Stimulated activated naive CD4-positive, alpha-beta T cell treated with Interleukin-2 at 50 U/mL for 16 hours (primary cell): Measurements from ENCODE around the gene KLF1.
"Not testable (repeated sequence)": the region's sequence is repeated elsewhere in the genome, so short reads cannot be mapped to it uniquely, and the experiment has no call there.

Experiments
- DNase-seq: peaks from one replicate; lab custom pipeline; 2025; lab: John Stamatoyannopoulos, UW

KLF1 gene

DNA sequence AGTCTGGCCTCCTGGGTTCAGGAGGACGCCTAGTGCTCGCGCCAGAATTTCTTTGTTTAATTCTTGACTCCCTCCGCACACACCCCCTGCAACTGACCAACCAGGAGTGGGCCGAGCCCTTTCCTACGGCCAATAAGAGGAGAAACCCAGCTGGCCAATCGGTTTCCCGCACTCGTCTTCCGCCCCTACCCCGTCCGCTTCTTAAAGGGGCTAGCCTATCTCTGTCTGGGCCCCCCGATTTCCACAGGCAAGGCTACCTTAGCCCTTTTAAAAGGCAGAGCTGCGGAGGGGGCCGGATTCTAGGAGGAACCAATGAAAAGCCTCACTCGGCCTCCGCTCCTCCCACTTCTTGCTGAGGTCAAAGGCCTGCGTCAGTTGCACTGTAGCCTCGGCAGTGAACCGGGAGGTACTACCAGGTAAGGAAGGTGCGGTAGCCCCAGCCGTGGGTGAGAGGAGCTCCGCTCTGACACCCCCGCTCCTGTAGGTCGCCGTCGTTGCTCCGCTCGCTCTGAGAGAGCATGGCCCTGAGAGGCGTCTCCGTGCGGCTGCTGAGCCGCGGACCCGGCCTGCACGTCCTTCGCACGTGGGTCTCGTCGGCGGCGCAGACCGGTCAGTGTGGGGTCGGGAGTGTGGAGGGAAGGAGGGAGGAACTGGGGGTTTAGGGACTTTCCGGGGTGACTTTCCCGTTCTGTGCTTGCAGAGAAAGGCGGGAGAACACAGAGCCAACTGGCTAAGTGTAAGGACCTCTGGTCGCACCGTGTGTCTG, 4.0 kb upstream of the KLF1 start, which contains the start of gene GCDH:
TSS of gene GCDH (plus strand) at position 374 of the 766 bp plus-strand sequence. CDS start at position 519, 145 bp downstream.
- peak; percentile 98 for DNase-seq

DNA sequence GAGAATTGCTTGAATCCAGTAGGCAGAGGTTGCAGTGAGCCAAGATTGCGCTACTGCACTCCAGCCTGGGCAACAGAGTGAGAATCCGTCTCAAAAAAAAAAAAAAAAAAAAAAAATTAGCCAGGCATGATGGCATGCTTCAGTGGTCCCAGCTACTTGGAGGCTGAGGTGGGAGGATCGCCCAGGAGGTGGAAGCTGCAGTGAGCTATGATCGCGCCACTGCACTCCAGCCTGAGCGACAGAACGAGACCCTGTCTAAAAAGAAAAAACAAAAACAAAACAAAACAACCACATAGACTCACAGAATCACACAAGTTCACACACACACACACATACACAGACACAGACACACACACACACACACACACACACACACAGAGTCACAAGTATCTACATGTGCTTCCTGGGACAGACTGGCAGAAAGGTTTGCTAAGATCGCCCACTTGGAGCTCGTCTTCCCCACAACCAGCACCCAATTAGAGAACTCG, 3.3 kb upstream of the KLF1 start:
- DNase-seq: not testable (repeated sequence)

DNA sequence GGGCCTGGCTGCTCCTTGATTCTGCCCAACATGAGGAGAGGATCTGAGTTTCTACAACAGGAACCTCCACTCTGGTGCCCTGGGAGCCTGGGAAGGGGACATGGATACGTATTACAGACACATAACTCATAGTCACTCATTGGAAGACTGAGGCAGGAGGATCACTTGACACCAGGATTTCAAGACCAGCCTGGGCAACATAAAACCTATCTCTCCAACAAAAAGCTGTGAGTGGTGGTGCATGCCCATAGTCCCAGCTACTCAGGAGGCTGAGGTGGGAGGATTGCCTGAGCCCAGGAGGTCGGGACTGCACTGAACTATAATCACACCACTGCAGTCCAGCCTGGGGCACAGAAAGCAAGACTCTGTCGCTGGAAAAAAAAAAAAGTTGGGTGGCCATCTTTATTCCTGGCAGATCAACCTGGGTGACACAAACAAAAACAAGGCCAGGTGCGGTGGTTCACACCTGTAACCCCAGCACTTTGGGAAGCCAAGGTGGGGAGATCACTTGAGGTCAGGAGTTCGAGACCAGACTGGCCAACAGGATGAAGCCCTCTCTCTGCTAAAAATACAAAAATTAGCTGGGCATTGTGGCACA, 1.1 kb upstream of the KLF1 start:
- no peak for DNase-seq

DNA sequence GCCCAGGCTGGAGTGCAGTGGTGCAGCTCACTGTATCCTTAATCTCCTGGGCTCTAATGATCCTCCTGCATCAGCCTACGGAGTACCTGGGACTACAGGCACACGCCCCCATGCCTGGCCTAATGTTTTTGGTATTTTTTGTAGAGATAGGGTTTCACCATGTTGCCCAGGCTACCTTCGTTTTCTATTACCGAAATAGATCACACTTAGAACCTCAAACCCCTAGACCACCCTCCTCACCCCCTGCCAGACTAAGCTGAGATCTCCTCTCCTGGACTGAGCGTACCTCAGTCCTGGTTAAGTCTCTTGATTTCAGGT, 391 bp downstream of the KLF1 start:
- DNase-seq: no peak

DNA sequence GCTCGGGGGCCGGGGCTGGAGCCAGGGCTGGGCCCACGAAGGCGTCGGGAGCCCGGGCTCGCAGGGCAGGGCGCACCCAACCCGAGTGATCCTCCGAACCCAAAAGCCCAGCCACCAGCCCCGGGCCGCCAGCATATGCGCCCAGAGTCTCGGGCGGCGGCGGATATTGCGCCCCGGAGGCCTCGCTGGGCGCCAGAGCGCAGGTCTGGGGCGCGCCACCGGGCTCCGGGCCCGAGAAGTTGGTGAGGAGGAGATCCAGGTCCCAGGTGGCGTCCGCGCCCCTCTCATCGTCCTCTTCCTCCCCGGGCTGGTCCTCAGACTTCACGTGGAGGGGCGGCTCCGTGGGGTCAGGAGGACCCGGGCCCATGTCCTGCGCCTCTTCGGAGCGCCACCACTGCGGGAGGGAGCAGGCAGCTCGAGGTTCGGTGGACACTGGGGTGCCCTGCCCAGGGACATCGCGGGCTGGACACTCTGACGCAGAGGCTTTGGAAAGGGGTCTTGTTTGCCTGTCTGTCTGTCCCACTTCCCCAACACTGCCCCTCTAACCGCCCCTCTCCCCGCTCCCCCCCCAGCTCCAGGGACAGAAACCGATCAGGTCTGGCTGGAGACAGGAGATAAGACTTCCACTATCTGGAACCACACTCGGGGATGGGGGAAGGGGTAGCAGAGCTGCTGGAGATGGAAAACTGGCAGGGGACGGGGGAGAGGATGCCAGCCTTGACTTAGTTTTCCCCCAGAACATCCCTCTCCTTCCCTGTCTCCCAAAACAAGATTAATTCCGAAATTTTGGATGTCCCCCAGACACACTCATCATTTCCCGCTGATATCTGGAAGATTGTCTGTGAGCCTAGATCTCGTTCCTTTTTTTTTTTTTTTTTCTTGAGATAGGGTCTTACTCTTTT, 1.0 kb downstream of the KLF1 start:
- no peak for DNase-seq

DNA sequence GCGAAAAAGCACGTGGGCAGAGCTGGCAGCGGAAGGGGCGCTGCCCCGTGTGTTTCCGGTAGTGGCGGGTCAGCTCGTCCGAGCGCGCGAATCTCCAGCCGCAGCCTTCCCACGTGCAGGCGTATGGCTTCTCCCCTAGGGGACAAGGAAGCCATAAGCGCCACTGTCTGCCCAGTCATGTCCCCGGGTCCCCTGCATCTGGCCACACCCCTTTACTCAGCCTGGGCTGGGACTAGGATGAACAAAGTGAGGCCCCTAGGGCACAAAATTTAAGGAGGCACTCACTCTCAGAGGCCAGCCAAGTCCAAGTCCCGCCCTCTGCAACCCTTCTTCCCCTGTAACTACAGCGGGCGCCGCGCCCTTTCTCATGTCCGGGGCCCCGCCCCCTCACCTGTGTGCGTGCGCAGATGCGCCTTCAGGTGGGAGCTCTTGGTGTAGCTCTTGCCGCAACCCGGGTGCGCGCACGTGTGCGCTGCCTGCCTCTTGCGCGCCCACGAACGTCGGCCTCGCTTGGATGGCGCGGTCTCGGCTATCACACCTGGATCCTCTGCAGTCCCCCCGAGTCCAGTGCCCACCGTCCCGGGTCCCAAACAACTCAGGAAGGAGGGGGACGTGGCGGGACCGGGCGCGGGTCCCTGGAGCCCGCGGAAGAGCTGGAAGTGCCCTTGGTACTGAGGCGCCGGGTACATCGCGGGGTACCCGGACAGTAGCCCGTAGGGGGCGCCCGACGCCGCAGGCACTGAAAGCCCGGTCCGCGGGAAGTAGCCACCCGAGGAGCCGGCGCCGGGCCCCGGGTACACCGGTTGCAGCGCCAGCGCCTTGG, 1.9 kb downstream of the KLF1 start:
- DNase-seq: peak; percentile 87

DNA sequence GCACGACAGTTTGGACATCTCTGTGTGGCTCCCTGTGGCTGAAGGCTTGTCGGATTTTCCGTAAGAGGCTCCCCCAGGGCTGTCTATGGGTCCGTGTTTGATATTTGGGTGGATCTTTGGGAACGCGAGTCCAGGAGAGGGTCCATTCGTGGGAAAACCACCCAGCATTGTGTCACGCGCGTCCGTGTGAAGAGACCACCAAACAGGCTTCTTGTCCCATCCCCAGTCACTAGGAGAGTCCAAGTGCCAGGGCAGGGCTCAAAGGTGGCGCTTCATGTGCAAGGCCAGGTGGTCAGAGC, 2.4 kb downstream of the KLF1 start:
- DNase-seq: no peak

DNA sequence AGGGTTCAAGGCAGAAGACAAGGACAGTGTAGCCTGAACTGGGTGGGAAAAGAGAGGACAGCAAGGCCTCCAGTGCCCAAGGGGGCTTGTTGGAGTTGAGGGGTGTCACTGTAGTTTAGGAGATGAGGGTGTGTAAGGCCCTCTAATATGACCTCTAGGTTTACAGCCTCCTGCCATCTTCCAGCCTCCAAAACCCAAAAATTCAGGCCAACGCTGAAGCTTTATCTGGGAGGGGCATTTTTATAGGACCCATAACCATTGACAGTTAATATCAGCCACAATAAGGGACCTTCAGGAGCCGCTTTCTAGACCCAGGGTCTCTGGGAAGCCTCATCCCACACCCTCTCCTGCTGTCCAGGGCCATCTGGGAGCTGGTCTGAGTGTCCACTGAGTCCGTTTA, 2.8 kb downstream of the KLF1 start:
- DNase-seq: no peak

DNA sequence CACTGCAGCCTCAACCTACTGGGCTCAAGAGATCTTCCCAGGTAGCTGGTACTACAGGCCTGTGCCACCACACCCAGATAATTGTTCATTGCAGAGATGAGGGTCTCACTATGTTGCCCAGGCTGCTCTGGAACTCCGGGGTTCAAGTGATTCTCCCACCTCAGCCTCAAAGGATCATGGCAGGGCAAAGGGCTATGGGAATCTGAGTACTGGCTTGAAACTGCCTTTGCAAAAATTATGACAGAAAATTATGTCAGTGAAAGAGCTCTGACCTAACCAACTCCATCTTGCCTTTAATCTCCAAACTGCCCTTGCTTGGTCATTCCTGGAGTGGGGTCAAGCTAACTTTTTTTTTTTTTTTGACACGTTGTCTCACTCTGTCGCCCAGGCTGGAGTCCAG, 4.4 kb downstream of the KLF1 start:
- DNase-seq: no peak

DNA sequence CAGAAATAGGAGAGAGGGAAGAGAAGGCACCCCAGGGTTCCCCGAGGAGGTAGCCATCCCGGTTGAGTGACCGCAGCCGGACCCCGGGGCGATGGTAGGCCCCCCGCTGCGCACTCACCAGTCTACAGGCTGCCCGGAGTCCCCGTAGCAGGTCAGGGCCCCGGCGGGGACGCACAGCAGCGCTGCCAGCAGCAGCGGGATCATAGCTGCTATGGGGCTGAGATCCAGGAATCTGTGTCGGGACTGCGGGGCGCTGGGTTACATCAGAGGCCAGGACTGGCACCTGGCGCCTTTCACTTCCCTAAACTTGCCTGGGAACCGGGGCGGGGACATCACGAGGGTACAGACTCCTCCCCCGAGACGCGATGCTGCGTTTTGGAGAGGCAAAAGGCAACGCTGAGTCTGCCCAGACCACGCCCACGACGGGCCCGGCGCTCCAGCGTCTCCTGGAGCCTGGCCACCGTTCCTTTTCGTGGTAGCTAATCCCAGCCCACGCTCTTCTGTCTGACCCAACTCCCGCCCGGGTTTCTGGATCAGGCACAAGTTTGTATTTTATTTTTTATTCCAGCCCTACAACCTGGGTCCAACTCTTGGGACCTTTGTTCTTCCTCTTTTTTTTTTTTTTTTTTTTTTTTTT, 5.7 kb downstream of the KLF1 start, which contains the start of gene DNASE2:
TSS of gene DNASE2 (minus strand) at position 278 of the 637 bp plus-strand sequence. CDS start at position 204, 74 bp downstream.
- peak; percentile 87 for DNase-seq

DNA sequence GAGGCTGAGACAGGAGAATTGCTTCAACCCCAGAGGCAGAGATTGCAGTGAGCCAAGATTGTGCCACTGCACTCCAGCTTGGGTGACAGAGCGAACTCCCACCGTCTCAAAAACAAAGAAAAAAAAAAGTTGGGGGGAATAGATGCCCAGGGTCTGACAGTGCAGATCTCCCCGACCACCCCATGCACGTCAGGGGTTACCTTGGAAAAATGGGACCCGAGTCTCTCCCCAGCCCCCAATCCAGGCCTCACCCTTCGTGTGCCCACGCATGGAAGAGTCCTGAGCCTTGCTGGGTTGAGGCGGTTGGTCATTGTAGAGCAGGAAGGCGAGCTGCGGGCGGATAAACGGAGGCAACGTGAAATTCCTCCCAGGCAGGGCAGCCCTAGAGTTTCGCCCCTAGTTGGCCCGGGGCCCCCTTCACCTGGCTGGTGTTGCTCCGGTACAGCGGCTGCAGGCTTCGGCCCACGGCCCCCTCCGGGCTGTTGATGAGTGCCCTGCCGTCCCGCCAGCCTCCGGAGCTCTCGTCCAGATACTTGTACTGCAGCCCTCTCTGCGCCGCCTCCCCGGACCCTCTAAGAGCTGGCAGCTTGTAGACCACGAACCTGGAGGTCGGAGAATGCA, 6.3 kb downstream of the KLF1 start:
- DNase-seq: no peak

DNA sequence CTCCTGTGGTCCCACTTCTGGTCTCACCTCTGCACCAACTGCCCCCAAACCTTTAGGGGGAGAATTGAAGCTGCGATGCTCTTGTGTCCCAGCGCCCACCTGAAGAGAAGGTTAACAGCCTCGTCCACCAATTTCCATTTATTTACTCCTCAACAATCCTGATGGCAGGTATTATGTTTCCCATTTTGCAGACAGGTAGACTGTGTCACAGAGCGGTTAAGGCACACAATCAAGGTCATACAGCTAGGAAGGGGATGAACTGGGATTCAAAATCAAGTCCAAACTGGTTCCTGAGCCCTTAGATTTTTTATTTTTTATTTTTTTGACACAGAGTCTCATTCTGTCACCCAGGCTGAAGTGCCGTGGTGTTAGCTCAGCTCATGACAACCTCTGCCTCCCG, 11.9 kb downstream of the KLF1 start:
- DNase-seq: no peak

DNA sequence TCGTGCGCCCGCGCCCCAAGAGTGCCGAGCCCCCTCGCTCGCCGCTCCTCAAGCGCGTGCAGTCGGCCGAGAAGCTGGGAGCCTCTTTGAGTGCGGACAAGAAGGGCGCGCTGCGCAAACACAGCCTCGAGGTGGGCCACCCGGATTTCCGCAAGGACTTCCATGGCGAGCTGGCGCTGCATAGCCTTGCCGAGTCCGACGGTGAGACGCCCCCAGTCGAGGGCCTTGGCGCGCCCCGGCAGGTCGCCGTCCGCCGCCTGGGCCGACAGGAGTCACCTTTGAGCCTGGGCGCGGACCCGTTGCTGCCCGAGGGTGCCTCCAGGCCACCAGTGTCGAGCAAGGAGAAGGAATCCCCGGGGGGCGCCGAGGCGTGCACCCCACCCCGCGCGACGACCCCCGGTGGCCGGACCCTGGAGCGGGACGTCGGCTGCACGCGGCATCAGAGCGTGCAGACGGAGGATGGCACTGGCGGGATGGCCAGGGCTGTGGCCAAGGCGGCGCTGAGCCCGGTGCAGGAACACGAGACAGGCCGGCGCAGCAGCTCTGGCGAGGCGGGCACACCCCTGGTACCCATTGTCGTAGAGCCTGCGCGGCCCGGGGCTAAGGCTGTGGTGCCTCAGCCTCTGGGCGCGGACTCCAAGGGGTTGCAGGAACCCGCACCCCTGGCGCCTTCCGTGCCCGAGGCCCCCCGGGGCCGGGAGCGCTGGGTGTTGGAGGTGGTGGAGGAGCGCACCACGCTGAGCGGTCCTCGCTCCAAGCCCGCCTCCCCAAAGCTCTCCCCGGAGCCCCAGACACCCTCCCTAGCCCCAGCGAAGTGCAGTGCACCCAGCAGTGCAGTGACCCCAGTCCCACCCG, 12.9 kb downstream of the KLF1 start:
- no peak for DNase-seq

DNA sequence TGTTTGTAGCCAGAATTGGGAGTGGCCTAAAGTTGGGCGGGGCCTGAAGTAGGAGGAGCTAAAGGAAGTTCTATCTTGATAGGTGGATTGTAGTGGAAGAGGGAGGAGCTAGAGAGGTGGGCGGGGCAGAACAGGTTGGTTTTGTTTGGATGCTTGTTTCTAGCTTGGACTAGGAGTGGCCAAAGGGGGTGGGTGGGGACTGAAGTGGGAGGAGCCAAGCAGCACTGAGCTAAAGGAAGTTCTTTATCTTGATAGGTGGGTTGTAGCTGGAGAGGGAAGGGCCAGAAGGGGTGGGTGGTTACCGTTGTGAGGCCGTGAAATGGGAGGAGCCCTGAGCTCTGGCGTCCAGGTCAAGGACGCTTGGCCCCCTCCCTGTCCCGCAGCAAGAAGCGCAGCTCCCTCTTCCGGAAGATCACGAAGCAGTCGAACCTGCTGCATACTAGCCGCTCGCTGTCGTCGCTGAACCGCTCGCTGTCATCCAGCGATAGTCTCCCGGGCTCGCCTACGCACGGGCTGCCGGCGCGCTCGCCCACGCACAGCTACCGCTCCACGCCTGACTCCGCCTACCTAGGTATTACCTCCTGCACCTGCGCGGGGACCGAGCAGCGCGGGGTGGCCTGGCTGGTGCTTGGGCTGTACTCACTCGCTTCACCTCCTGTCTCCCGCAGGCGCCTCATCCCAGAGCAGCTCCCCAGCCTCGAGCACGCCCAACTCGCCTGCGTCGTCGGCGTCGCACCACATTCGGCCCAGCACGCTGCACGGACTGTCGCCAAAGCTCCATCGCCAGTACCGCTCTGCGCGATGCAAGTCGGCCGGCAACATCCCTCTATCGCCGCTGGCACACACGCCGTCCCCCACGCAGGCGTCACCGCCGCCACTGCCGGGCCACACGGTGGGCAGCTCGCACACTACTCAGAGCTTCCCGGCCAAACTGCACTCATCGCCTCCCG, 13.8 kb downstream of the KLF1 start:
- peak; percentile 32 for DNase-seq

DNA sequence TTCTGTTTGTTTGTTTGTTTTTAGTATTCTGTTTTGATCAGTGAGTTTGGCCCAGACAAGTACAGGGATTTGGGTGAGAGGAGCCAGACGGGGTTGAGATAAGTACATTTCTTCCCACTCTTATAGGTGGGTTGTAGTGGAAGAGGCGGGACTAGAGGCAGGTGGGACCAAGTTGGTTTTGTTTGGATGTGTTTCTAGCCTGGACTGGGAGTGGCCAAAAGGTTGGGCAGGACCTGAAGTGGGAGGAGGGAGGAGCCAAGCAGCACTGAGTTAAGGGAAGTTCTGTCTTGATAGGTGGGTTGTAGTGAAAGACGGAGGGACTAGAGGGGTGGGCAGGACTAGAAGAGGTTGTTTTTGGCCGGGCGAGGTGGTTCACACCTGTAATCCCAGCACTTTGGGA, 14.7 kb downstream of the KLF1 start:
- DNase-seq: no peak

DNA sequence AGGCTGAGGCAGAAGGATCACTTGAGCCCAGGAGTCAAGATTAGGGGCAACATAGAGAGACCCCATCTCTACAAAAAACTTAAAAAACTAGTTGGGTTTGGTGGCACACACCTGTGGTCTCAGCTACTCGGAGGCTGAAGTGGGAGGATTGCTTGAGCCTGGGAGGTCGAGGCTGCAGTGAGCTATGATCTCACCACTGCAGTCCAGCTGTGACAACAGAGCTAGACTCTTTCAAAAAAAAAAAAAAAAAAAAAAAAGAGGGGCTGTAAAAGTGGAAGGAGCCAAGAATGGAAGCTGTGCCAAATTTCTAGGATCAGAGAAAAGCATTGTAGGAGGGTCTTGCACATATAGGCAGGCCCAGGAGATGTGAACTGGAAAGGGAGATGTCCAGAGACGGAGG, 15.3 kb downstream of the KLF1 start:
- DNase-seq: no peak

DNA sequence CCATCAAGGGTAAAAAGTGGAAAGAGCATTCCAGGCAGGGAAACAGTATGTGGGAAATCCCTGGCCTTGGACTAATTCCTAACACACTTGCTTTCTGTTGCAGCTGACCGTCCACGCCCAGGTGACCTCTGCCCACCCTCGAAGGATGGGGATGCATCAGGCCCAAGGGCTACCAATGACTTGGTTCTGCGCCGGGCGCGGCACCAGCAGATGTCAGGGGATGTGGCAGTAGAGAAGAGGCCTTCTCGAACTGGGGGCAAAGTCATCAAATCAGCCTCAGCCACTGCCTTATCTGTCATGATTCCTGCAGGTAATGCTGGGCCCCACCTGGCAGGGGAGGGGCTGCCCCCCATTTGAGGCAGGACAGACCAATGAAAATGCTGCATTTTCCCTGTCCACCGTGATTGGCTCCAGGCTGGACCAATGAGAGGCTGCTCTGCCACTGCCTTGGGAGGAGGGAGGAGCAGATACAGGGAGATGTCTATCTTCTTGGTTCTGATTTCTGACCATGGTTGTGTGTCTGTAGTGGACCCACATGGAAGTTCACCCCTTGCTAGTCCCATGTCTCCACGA, 18.4 kb downstream of the KLF1 start:
- DNase-seq: no peak
